ENCODE results near the gene TOMM70. TPM values are rescaled to one million over a fixed set of nuclear protein-coding genes. Genes with fewer than 3 reads are reported as not detected.

The TOMM70 gene
- total RNA-seq, 4 donors from 2014 or later, result 55.3 to 61.5 (median 59.9) TPM

GRCh38 chr3:100440895-100441294 is 40.0 kb upstream of the TOMM70 start:
- H3K9me3 ChIP-seq, result peaks cover 0 to 6% (median 0%) of the 10 kb centered on the region in 3 donors
- H3K27ac ChIP-seq, result no peak overlapping the region
- no peaks in the 10 kb centered on the region for H3K4me1 ChIP-seq
- TF ChIP-seq POLR2AphosphoS5 (IDR thresholded peaks at IDR 0.05) (no peak), POLR2A (IDR thresholded peaks at IDR 0.05) (no peak), EP300 (IDR thresholded peaks at IDR 0.05) (no peak), CTCF (IDR thresholded peaks at IDR 0.05) (no peak)
- no peaks in the 10 kb centered on the region for H3K27me3 ChIP-seq
- no peak overlapping the region for H3K4me3 ChIP-seq
- no peaks in the 10 kb centered on the region for H3K36me3 ChIP-seq
- WGBS, 2 donors (ENCODE audit: low coverage in 1 of 2), result 90 to 92% methylated on average over 3 of the region's 3 CpGs
- ATAC-seq, result no peak

- 100% methylated on average over 2 of the region's 2 CpGs for WGBS, 2 donors (ENCODE audit: low coverage in 1 of 2)
- H3K27ac ChIP-seq, result no peak overlapping the region
- no peak overlapping the region for H3K4me3 ChIP-seq
- H3K27me3 ChIP-seq, result no peaks in the 10 kb centered on the region
- H3K4me1 ChIP-seq, result no peaks in the 10 kb centered on the region
- TF ChIP-seq EP300 (IDR thresholded peaks at IDR 0.05) (no peak), POLR2A (IDR thresholded peaks at IDR 0.05) (no peak), CTCF (IDR thresholded peaks at IDR 0.05) (no peak), POLR2AphosphoS5 (IDR thresholded peaks at IDR 0.05) (no peak)
- no peak for ATAC-seq
- H3K9me3 ChIP-seq, result peaks cover 0 to 3% (median 0%) of the 10 kb centered on the region in 3 donors
- H3K36me3 ChIP-seq, result no peaks in the 10 kb centered on the region
These were observed 37.7 kb upstream of the TOMM70 start for GRCh38 chr3:100438623-100438974.

- ATAC-seq, result no peak
- WGBS, 2 donors (ENCODE audit: low coverage in 1 of 2), result 88 to 95% methylated on average over 2 to 3 of the region's 3 CpGs
- TF ChIP-seq CTCF (IDR thresholded peaks at IDR 0.05) (no peak), POLR2A (IDR thresholded peaks at IDR 0.05) (no peak), EP300 (IDR thresholded peaks at IDR 0.05) (no peak), POLR2AphosphoS5 (IDR thresholded peaks at IDR 0.05) (no peak)
- Histone ChIP-seq H3K4me1 (no peaks in the 10 kb centered on the region), H3K9me3 (no peaks in the 10 kb centered on the region), H3K36me3 (no peaks in the 10 kb centered on the region), H3K4me3 (no peak overlapping the region), H3K27me3 (no peaks in the 10 kb centered on the region), H3K27ac (no peak overlapping the region)
These were observed 37.1 kb upstream of the TOMM70 start for GRCh38 chr3:100437721-100438622.

- Histone ChIP-seq H3K4me3 (no peak overlapping the region), H3K27me3 (no peaks in the 10 kb centered on the region), H3K27ac (no peak overlapping the region), H3K36me3 (no peaks in the 10 kb centered on the region), H3K9me3 (no peaks in the 10 kb centered on the region), H3K4me1 (no peaks in the 10 kb centered on the region)
- TF ChIP-seq POLR2AphosphoS5 (IDR thresholded peaks at IDR 0.05) (no peak), CTCF (IDR thresholded peaks at IDR 0.05) (no peak), EP300 (IDR thresholded peaks at IDR 0.05) (no peak), POLR2A (IDR thresholded peaks at IDR 0.05) (no peak)
- WGBS, 2 donors (ENCODE audit: low coverage in 1 of 2), result 84 to 100% methylated on average over 2 of the region's 2 CpGs
- no peak for ATAC-seq
These were observed 36.1 kb upstream of the TOMM70 start for GRCh38 chr3:100436951-100437350.

GRCh38 chr3:100429187-100429716 is 28.4 kb upstream of the TOMM70 start:
- H3K36me3 ChIP-seq, result no peaks in the 10 kb centered on the region
- no peaks in the 10 kb centered on the region for H3K4me1 ChIP-seq
- no peaks in the 10 kb centered on the region for H3K9me3 ChIP-seq
- TF ChIP-seq POLR2AphosphoS5 (IDR thresholded peaks at IDR 0.05) (no peak), CTCF (IDR thresholded peaks at IDR 0.05) (no peak), EP300 (IDR thresholded peaks at IDR 0.05) (no peak), POLR2A (IDR thresholded peaks at IDR 0.05) (no peak)
- H3K27ac ChIP-seq, result no peak overlapping the region
- no peak for ATAC-seq
- 72 to 79% methylated on average over 2 of the region's 2 CpGs for WGBS, 2 donors (ENCODE audit: low coverage in 1 of 2)
- no peak overlapping the region for H3K4me3 ChIP-seq
- H3K27me3 ChIP-seq, result no peaks in the 10 kb centered on the region
